ENCODE data around the gene KASH5.

The KASH5 gene

GRCh38 chr19:49422407-49423070, 34.5 kb downstream of the KASH5 start:
- peak; percentile 38 to 56 for DNase-seq

- no peak for DNase-seq
Observed at GRCh38 chr19:49423071-49423984, 35.3 kb downstream of the KASH5 start, which contains the start of gene PTH2. PTH2 (minus strand) TSS chr19:49423441; CDS start chr19:49423339, 102 bp downstream.

GRCh38 chr19:49423985-49424303, 35.9 kb downstream of the KASH5 start:
- peak in 1 of 2 donors; percentile 54 for DNase-seq

GRCh38 chr19:49425178-49425577, 37.1 kb downstream of the KASH5 start, which contains the start of gene GFY:
GFY (plus strand) TSS chr19:49425388; CDS start chr19:49426431, 1,043 bp downstream.
- no peak for DNase-seq

GRCh38 chr19:49425922-49426592, 38.0 kb downstream of the KASH5 start:
- no peak for DNase-seq

GRCh38 chr19:49427339-49427738, 39.3 kb downstream of the KASH5 start:
- no peak for DNase-seq

- DNase-seq = peak; percentile 24 to 30
Observed at GRCh38 chr19:49427855-49428546, 40.0 kb downstream of the KASH5 start.

GRCh38 chr19:49428547-49429451, 40.8 kb downstream of the KASH5 start:
- DNase-seq = no peak

- no peak for DNase-seq
Observed at GRCh38 chr19:49430172-49430677, 42.2 kb downstream of the KASH5 start.

- no peak for DNase-seq
Observed at GRCh38 chr19:49430678-49431329, 42.8 kb downstream of the KASH5 start.

- peak; percentile 29 to 37 for DNase-seq
Observed at GRCh38 chr19:49431330-49431749, 43.3 kb downstream of the KASH5 start.

GRCh38 chr19:49432141-49433073, 44.4 kb downstream of the KASH5 start:
- DNase-seq = peak in 1 of 2 donors; percentile 43

- no peak for DNase-seq
Observed at GRCh38 chr19:49433240-49433901, 45.3 kb downstream of the KASH5 start.

- DNase-seq = no peak
Observed at GRCh38 chr19:49434907-49435583, 47.0 kb downstream of the KASH5 start.

GRCh38 chr19:49435670-49436069, 47.6 kb downstream of the KASH5 start:
- no peak for DNase-seq

GRCh38 chr19:49436381-49437017, 48.5 kb downstream of the KASH5 start:
- DNase-seq = peak; percentile 54 to 67

GRCh38 chr19:49437231-49437630, 49.2 kb downstream of the KASH5 start:
- DNase-seq = no peak

GRCh38 chr19:49438261-49438660, 50.2 kb downstream of the KASH5 start:
- DNase-seq = no peak

Measured in CD4-positive, alpha-beta T cell treated with Interleukin-1 beta for 1 hour (primary cell).